ENCODE data around the gene CHN1. TPM values are rescaled to one million over a fixed set of nuclear protein-coding genes. Genes with fewer than 3 reads are reported as not detected.
A peak's percentile ranks its signal among the peaks of the same experiment; 100 is the strongest.

Gene CHN1
- total and polyA plus RNA-seq, 12 donors, result 6.1 to 26.5 (median 15.7) TPM

DNA sequence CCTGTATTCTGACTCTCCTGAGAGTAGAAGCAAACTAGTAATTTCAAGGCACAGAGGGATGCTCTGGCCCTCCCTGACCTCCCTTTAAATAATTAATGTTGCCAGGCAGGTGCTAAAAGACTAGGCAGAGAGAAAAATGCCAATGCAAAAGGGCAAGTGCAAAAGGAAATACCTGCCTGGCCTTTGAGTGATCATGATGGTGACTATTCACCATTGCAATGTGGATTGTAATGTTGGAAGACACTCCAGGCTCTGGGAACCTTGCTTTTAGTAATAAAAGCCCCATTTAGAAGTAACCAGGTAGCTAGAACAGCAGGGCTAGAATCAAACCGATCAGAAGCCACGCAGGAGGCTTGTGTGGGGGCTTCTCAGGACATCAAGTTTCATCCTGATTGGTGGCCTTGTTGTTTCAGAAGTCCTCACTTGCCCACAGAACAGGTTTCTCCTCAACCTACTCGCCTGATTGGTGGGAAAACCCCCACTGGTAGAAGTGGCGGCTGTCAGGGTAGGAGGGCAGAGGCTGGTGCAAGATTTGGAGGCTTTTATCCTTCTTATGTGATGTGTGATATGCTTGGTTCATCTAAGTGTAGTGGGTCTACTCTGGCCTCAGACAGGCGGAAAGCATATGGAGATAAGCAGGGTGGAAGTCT, 224.9 kb downstream of the CHN1 start:
- DNase-seq, result no peak
- TF ChIP-seq, protein P1, sequence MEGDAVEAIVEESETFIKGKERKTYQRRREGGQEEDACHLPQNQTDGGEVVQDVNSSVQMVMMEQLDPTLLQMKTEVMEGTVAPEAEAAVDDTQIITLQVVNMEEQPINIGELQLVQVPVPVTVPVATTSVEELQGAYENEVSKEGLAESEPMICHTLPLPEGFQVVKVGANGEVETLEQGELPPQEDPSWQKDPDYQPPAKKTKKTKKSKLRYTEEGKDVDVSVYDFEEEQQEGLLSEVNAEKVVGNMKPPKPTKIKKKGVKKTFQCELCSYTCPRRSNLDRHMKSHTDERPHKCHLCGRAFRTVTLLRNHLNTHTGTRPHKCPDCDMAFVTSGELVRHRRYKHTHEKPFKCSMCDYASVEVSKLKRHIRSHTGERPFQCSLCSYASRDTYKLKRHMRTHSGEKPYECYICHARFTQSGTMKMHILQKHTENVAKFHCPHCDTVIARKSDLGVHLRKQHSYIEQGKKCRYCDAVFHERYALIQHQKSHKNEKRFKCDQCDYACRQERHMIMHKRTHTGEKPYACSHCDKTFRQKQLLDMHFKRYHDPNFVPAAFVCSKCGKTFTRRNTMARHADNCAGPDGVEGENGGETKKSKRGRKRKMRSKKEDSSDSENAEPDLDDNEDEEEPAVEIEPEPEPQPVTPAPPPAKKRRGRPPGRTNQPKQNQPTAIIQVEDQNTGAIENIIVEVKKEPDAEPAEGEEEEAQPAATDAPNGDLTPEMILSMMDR (IDR thresholded peaks at IDR 0.05), result no peak
- Histone ChIP-seq H3K9me3 (no peaks in the 10 kb centered on the region), H3K4me1 (peaks cover 0 to 26% (median 0%) of the 10 kb centered on the region in 9 donors), H3K27me3 (no peaks in the 10 kb centered on the region), H3K4me3 (no peak overlapping the region), H3K36me3 (no peaks in the 10 kb centered on the region), H3K27ac (no peak overlapping the region)
- WGBS, 2 donors, result 94% methylated on average over 5 of the region's 5 CpGs
- ATAC-seq, result no peak
- intact Hi-C loops (cut with DNase I), result no loop called here

DNA sequence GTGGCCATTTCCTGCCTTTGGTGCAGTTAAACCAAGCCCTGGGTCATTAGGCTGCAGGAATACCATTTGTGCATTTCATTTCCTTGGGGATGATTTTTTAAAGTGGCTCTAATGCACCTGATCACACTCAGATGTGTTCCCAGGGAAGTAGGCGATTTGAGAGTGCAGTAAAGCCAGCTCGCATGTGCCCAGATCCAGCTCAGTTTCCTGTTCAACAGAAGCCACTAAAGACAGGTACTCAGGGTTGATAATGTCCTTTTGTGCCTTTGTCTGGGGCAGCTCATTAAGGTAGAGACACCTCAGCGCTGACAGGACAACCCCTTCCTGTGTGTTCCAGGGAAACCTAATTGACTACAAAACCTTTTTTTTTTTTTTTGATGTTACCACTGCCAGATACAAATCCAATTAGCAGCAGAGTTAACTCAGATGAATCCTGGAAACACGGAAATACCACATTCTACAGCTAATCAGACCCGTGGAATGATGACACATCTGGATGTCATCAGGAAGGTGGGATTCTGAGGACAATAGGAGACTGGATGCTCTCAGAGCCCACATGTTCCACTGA, 225.7 kb downstream of the CHN1 start:
- Histone ChIP-seq H3K4me1 (peaks cover 0 to 26% (median 0%) of the 10 kb centered on the region in 9 donors), H3K36me3 (no peaks in the 10 kb centered on the region), H3K27ac (peak overlapping the region in 4 of 10 donors; percentile 44 to 76 (median 66)), H3K9me3 (no peaks in the 10 kb centered on the region), H3K4me3 (no peak overlapping the region), H3K27me3 (no peaks in the 10 kb centered on the region)
- intact Hi-C loops (cut with DNase I), result loop anchor here in 1 of 10 donors (10.0 kb wide), 1 partner anchor 105 kb away; no protein-coding TSS in a partner anchor
- ATAC-seq (no peak), DNase-seq (no peak)
- TF ChIP-seq, protein P1 (IDR thresholded peaks at IDR 0.05), result no peak
- WGBS, 2 donors, result 78 to 89% methylated on average over 5 of the region's 5 CpGs

DNA sequence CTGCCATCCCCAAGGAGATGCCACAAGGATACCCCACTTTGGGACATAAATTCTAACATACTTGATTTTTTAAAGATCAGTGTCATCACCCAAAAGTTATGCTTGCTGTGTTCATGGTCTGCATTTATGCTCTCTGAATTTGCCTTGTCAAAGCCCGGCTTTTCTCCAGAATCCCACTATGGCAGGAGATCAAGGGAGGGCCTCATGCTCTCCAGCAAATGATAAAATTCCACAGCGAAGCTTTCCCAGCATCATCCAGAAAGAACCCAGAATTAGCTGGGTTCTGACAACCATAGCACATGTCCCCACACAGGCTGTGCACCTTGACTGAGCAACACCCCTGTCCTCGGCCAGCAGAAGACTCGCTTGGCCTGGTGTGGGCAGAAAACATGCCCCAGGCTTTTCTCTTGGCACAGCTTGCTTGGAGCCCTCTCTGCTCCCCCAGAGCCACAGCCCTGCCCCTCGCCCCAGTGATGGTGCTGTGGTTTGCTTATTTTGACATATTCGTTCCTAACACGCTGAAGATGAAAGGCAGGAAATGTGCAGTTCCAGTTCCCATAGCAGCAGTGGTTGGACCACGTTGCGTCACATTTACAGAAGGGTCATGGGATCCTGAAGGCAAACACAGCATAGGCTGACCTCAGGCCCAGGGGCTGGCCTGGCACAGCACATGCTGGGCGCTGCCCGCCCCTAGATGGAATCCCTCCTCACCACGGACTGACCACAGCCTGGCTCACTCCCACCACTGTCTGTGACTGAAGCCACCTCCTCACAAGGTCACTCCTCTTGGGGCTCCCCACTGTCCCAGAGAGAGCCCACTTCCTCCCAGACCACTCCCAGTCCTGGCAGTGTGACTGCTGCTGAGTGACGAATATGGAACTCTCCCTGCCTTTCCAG, 226.8 kb downstream of the CHN1 start:
- ATAC-seq (peak; percentile 71 to 89 (median 84)), DNase-seq (peak; percentile 52 to 53)
- H3K4me3 ChIP-seq, result no peak overlapping the region
- TF ChIP-seq, protein P1 (IDR thresholded peaks at IDR 0.05), result no peak
- peak overlapping the region in 7 of 10 donors; percentile 27 to 76 (median 35) for H3K27ac ChIP-seq
- intact Hi-C loops (cut with DNase I), result loop anchor here in 1 of 10 donors (10.0 kb wide), 1 partner anchor 106 kb away; no protein-coding TSS in a partner anchor
- 63 to 72% methylated on average over 13 of the region's 13 CpGs for WGBS, 2 donors
- H3K9me3 ChIP-seq, result no peaks in the 10 kb centered on the region
- no peaks in the 10 kb centered on the region for H3K36me3 ChIP-seq
- no peaks in the 10 kb centered on the region for H3K27me3 ChIP-seq
- peaks cover 0 to 26% (median 0%) of the 10 kb centered on the region in 9 donors for H3K4me1 ChIP-seq
